ENCODE measurements around the gene BTBD2.

BTBD2 gene

DNA sequence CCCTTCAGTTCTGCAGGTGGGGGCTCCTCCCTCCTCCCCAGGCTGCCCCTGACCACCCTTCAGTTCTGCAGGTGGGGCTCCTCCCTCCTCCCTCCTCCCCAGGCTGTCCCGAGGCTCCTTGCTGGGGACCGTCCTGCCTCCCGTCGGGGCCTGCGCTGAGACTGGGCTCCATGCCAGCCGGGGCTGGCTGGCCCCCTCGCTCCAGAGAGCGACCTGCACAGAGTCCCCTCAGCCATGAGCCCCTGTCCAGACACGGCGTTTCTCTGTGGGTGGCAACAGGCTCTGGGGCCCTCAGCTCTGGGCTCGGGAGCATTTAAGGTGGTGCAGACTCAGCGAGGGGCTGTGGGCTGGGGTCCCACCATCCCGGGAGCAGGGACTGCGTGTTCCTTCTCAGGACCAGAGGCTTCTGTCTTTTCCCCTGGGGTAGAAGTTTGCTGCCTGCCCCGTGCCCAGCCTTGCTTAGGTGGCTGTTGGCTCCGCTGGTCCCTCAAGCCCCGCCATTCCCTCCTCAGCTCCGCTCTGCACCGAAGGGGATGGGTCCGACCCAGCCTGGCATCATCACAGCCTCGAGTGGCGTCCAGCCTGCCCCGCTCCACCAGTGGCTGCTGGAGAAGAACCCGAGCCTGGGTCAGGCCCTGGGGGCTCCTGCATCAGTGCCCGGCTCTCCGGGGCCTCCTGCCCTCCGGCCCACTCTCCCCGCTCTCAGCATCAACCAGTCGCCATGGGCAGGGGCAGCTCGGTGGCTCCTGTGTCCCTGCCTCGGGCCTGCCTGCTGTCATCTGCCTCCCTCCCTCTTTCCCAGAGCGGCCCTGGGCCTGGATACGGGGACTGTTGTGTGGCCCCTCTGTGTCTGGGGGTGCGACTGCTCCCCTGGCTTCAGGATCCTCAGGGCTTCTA lies 47.0 kb downstream of the BTBD2 start:
- DNase-seq (ENCODE audit: extremely low read depth in 1 of 2, low read depth in 1 of 2): no peak

GRCh38 chr19:1967087-1967608 lies 48.4 kb downstream of the BTBD2 start:
- DNase-seq (ENCODE audit: extremely low read depth in 1 of 2, low read depth in 1 of 2): peak in 1 of 2 donors; percentile 15

- no peak for DNase-seq (ENCODE audit: extremely low read depth in 1 of 2, low read depth in 1 of 2)
Measured at GRCh38 chr19:1962674-1963073, 52.8 kb downstream of the BTBD2 start.

GRCh38 chr19:1961000-1961883 lies 54.3 kb downstream of the BTBD2 start:
- no peak for DNase-seq (ENCODE audit: extremely low read depth in 1 of 2, low read depth in 1 of 2)

- no peak for DNase-seq (ENCODE audit: extremely low read depth in 1 of 2, low read depth in 1 of 2)
Measured at GRCh38 chr19:1959928-1960589, 55.5 kb downstream of the BTBD2 start.

DNA sequence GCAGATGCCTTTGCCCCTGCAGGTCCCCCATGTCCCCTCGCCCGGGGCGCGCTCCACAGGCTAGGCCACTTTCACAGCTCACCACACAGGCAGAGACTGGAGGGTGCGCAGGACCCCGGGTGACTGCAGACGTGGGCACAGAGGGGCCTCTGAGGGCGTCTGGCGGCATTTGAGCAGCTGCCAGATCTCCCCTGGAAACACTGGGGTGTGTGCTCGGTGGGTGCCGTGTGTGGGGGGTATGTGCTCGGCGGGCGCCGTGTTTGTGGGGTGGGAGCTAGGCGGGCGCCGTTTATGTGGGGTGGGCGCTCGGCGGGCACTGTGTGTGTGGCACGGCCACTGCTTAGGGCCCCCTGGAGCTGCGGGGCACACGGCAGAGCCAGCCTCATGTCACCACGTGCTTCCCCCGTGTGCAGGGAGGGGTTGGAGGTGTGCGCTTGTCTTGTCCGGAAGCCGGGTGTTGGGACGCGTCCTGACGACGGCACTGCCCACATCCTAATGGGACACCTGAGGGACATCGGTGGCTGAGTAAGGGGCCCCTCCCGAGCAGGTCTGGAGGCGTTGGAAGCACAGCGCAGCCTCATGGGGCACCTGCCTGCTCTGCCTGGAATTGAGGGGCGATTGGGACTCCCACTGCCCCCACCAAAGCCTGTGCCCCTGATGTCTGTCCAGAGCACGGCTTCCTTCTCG lies 57.8 kb downstream of the BTBD2 start:
- DNase-seq (ENCODE audit: extremely low read depth in 1 of 2, low read depth in 1 of 2): no peak

DNA sequence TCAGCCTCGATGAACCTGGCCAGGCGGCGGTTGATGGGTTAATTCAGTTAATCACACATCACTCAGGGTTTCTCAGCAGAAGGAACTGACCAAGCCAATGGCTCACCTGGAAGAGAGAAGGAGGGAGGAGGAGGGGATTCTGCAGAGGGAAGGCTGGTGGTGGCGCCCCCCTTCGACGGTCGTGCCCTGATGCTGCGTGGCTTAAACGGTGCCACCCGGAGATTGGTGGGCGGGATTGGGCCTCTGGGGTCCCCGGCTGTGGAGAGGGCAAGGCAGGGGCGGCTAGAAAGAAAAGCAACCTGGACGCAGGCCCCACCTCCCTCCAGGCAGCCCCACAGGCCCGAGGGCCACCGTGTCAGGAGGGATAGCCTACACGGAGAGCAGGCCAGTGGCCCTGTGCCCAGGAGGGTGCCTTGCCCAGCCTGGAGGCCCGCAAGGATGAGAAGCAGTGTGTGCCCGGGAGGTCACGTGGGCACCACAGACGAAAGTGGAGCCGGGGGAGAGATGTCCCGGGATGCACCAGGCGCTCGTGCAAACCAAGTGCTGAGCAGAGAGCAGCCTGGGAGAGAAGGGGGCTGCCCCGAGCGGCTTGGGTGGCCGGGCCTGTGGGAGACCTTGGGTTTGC lies 58.5 kb downstream of the BTBD2 start:
- DNase-seq (ENCODE audit: extremely low read depth in 1 of 2, low read depth in 1 of 2): no peak

GRCh38 chr19:1956122-1956494 lies 59.4 kb downstream of the BTBD2 start:
- DNase-seq (ENCODE audit: extremely low read depth in 1 of 2, low read depth in 1 of 2): no peak

GRCh38 chr19:1955171-1956121 lies 60.1 kb downstream of the BTBD2 start:
- no peak for DNase-seq (ENCODE audit: extremely low read depth in 1 of 2, low read depth in 1 of 2)

- DNase-seq (ENCODE audit: extremely low read depth in 1 of 2, low read depth in 1 of 2): no peak
Measured at GRCh38 chr19:1954532-1954933, 61.0 kb downstream of the BTBD2 start.

- DNase-seq (ENCODE audit: extremely low read depth in 1 of 2, low read depth in 1 of 2): no peak
Measured at GRCh38 chr19:1953441-1954094, 61.9 kb downstream of the BTBD2 start.

- DNase-seq (ENCODE audit: extremely low read depth in 1 of 2, low read depth in 1 of 2): no peak
Measured at GRCh38 chr19:1953037-1953436, 62.5 kb downstream of the BTBD2 start.

- no peak for DNase-seq (ENCODE audit: extremely low read depth in 1 of 2, low read depth in 1 of 2)
Measured at GRCh38 chr19:1952635-1953034, 62.9 kb downstream of the BTBD2 start.

- DNase-seq (ENCODE audit: extremely low read depth in 1 of 2, low read depth in 1 of 2): no peak
Measured at GRCh38 chr19:1950640-1951039, 64.9 kb downstream of the BTBD2 start.

DNA sequence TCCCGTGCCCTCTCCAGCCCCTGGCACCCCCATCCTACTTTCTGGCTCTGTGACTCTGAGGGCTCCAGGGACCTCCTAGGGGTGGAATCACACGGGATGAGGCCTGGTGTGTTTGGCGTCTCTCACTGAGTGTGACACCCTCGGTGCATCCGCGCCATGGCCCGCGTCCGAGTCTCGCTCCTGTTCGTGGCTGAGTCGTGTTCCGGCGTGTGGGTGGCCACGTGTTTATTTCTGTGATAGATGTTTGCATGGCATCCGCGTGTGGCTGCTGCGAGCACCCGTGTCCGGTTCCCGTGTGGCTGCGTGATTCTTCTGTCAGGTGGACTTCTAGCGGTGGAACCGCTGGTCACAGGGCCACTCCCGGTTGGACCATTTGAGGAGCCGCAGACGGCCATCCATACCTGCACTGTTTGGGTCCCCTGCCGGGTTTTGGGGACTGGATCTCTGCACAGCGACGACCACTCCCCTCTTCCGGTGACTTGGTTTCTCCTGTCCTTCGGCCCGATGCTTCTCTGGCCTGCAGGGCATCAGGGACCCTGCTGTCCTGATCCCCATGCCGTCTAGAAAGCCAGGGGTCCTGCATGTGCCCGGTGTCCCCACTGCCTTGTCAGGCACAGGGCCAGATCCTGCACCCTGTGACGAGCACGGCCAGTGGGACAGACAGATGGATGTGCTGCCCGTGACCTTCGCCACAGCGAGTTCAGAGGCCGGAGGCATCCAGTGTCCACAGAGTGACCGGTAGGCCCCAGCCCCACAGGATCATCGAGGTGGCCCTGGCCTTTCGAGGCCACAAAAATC lies 66.0 kb downstream of the BTBD2 start:
- DNase-seq (ENCODE audit: extremely low read depth in 1 of 2, low read depth in 1 of 2): no peak

DNA sequence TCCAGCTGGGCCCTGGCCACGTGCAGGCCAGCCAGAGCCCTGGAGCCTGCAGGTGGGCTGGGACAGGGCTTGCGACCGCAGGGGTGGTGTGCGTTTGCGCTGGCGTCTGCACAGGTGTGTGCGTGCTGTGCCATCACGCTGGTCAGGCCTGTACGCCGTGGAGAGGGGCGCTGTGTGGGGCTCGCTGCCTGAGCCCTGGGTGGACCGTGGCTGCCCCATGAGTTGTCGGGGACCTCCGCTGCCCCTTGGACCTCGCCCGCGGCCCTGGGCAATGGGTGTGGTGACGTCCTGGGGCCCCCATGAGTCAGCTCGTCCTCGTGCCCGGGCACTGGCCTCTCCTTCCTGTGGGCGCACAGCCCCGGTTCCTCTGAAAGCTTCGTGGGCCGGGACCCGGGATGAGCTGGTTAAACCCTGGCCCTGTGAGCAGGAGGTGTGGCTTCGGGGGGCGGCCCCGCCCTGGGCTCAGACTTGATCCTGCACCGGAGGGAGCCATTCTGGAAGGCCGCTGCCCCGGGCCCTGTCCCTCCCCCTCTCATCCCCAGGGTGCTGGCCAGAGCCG lies 67.8 kb downstream of the BTBD2 start:
- no peak for DNase-seq (ENCODE audit: extremely low read depth in 1 of 2, low read depth in 1 of 2)

DNA sequence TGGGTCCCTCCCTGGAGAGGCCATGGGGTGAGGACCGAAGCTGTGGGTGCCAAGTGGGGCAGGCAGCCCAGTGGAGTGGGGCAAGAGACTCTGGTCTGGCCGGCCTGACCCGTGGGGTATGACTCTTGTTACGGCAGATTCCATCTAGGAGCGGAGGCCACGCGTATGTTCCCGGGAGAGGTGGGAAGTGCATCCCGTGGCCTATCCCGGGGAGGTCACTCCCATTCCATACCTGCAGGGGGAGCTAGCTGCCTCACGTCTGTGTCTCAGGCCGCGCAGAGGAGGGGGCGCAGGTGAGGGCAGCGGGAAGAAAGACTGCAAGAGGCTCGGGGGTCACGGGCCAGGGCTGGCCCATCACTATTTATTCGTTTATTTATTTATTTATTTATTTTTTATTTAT lies 69.6 kb downstream of the BTBD2 start:
- DNase-seq (ENCODE audit: extremely low read depth in 1 of 2, low read depth in 1 of 2): no peak
